GM13976 (cell line): ENCODE results near the gene BMP6.

Experiments
- DNase-seq: peaks from one replicate; pipeline ENCODE4 v3.0.0; 2012; ENCODE audit warnings: low spot score
- in situ Hi-C: fragments of 300-500 bp; cut with MboI; formaldehyde crosslinking; loops from one replicate; pipeline ENCODE4 v1.12.0; 2022; ENCODE audit warnings: low sequenced_read_pairs, mixed read lengths, inconsistent platforms; ENCODE audit not compliant: unreplicated experiment
- TF ChIP-seq, protein P1 (sequence below): IDR thresholded peaks from 2 replicates; pipeline ENCODE4 v1.5.1; 2012; ENCODE audit warnings: borderline replicate concordance, mild to moderate bottlenecking; ENCODE audit not compliant: insufficient read depth; ENCODE audit errors: extremely low read depth, missing control alignments, control extremely low read depth

BMP6 gene

DNA sequence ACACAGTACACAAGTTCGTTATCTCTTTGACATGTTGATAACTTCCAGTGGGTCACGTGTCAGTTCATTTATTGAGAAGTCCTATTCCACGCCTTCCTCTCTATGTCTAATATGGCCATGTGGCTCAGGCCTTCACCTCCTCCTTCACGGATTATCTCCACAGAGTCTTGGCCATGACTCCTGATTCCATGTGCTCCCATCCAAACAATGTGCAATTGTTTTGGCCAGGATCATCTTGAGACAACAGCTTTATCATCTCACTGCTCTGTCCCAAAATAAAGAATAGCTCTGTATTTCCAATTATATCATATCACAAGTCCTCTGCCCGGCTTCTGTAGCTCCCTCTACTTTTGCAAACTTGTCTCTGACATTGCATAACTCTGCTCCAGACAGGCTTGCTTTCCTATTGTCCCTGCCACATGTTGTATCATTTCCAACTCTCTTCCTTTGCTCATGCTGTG, 195.8 kb downstream of the BMP6 start:
- in situ Hi-C loops, result no loop called here
- no peak for DNase-seq
- TF ChIP-seq, protein P1, sequence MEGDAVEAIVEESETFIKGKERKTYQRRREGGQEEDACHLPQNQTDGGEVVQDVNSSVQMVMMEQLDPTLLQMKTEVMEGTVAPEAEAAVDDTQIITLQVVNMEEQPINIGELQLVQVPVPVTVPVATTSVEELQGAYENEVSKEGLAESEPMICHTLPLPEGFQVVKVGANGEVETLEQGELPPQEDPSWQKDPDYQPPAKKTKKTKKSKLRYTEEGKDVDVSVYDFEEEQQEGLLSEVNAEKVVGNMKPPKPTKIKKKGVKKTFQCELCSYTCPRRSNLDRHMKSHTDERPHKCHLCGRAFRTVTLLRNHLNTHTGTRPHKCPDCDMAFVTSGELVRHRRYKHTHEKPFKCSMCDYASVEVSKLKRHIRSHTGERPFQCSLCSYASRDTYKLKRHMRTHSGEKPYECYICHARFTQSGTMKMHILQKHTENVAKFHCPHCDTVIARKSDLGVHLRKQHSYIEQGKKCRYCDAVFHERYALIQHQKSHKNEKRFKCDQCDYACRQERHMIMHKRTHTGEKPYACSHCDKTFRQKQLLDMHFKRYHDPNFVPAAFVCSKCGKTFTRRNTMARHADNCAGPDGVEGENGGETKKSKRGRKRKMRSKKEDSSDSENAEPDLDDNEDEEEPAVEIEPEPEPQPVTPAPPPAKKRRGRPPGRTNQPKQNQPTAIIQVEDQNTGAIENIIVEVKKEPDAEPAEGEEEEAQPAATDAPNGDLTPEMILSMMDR, result no peak

DNA sequence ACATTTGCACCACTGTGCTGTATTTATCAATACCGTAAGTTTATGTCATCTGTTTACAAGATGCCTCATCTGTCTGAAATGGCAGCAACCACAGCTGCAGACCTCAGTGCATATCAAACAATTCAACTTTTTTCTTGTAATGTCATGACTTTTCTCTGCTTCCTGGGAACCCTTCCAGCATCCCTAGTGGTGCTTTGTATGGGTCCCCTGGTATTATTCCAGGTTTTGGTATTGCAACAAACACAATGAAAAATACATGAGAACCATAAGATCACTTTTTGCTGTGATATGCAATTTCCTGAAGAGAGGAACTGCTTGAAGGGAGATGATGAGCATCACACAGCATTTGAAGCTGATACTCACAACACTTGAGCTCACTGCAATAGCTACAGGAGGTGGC, 196.7 kb downstream of the BMP6 start:
- no peak for DNase-seq
- in situ Hi-C loops, result no loop called here

DNA sequence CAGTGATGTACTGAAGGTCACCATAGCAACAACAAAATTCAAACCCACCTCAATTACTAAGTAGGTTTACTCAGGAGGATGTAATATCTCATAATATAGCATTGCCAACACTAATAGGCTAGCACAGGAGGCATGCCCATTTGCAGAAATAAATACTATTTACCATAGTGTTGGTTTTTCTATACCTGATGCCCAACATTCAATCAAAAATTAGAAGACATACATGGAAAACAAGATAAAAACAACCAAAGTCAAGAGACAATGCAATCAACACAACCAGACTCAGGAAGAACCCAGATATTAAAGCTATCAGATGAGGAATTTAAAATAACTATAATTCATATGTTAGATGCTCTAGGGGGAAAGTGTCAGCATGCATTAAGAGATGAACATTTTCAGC, 199.0 kb downstream of the BMP6 start:
- in situ Hi-C loops, result no loop called here
- TF ChIP-seq, protein P1, result no peak
- no peak for DNase-seq

More for the DNA sequence above, 196.7 kb downstream of the BMP6 start:
- TF ChIP-seq, protein P1, result no peak
